Breast epithelium (tissue), 4 donors: ENCODE results near the gene DPP3. TPM values are rescaled to one million over a fixed set of nuclear protein-coding genes. Genes with fewer than 3 reads are reported as not detected.
"Not testable (repeated sequence)": the region's sequence is repeated elsewhere in the genome, so short reads cannot be mapped to it uniquely, and the experiment has no call there.

Experiments
- DNase-seq, 2 donors: peaks; one replicate each; pipeline ENCODE4 v3.0.0-alpha.2; 2019; ENCODE audit warnings: low spot score in 2 of 2
- H3K27ac ChIP-seq, 2 donors: fragments of 200-600 bp; sonication (generic) in 1 of 2; one replicate each; pipeline ENCODE4 v1.5.1; 2016 to 2019; ENCODE audit warnings: mild to moderate bottlenecking in 1 of 2
- H3K27me3 ChIP-seq, 2 donors: fragments of 200-600 bp; sonication (generic) in 1 of 2; one replicate each; pipeline versions ENCODE4 v1.5.1 to v1.6.0; 2017 to 2019; ENCODE audit warnings: control low read depth in 1 of 2, mild to moderate bottlenecking in 1 of 2
- H3K36me3 ChIP-seq: fragments of 200-600 bp; one replicate; pipeline ENCODE4 v1.5.1; 2019
- H3K4me1 ChIP-seq, 2 donors: fragments of 200-600 bp; sonication (generic); one replicate each; pipeline ENCODE4 v1.5.1; 2016 to 2019; ENCODE audit warnings: control low read depth in 1 of 2
- H3K4me3 ChIP-seq, 3 donors: fragments of 200-600 bp; sonication (generic); 1 replicate in 2 of 3; 2 replicates in 1 of 3; pipeline ENCODE4 v1.5.1; 2016 to 2019; ENCODE audit warnings: mild to moderate bottlenecking in 3 of 3, moderate library complexity in 2 of 3
- H3K9me3 ChIP-seq, 2 donors: fragments of 200-600 bp; sonication (generic) in 1 of 2; one replicate each; pipeline ENCODE4 v1.5.1; 2016 to 2019; ENCODE audit warnings: control low read depth in 1 of 2
- POLR2A ChIP-seq: fragments of 450-650 bp; IDR thresholded peaks from one replicate; pipeline ENCODE4 v1.6.1; 2016; ENCODE audit warnings: antibody characterized with exemption, mild to moderate bottlenecking, moderate library complexity
- POLR2AphosphoS5 ChIP-seq, 3 donors: sonication (generic); formaldehyde crosslinking; IDR thresholded peaks; one replicate each; pipeline ENCODE4 v1.6.1; 2017; ENCODE audit warnings: antibody characterized with exemption in 3 of 3
- intact Hi-C: fragments of 100-400 bp; cut with DNase I; formaldehyde crosslinking; loops from one replicate; pipeline ENCODE4 v1.15.1; 2023; ENCODE audit warnings: low total_unique reads
- total RNA-seq, 3 donors: library from RNA; depleted of rRNA; stranded (reverse); fragments of >200 nt; gene quantifications; one replicate each; pipeline ENCODE4 v1.1.0, GENCODE V29; 2016
- TF ChIP-seq, protein P1 (sequence below), 3 donors: fragments of 450-650 bp; IDR thresholded peaks; one replicate each; pipeline ENCODE4 v1.5.1; 2016 to 2017; ENCODE audit warnings: antibody characterized with exemption in 3 of 3, mild to moderate bottlenecking in 3 of 3, moderate library complexity in 3 of 3

DPP3 gene, protein sequence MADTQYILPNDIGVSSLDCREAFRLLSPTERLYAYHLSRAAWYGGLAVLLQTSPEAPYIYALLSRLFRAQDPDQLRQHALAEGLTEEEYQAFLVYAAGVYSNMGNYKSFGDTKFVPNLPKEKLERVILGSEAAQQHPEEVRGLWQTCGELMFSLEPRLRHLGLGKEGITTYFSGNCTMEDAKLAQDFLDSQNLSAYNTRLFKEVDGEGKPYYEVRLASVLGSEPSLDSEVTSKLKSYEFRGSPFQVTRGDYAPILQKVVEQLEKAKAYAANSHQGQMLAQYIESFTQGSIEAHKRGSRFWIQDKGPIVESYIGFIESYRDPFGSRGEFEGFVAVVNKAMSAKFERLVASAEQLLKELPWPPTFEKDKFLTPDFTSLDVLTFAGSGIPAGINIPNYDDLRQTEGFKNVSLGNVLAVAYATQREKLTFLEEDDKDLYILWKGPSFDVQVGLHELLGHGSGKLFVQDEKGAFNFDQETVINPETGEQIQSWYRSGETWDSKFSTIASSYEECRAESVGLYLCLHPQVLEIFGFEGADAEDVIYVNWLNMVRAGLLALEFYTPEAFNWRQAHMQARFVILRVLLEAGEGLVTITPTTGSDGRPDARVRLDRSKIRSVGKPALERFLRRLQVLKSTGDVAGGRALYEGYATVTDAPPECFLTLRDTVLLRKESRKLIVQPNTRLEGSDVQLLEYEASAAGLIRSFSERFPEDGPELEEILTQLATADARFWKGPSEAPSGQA
- total RNA-seq: 10 to 100 TPM; 16.5 to 24.3 (median 16.7) TPM

DNA sequence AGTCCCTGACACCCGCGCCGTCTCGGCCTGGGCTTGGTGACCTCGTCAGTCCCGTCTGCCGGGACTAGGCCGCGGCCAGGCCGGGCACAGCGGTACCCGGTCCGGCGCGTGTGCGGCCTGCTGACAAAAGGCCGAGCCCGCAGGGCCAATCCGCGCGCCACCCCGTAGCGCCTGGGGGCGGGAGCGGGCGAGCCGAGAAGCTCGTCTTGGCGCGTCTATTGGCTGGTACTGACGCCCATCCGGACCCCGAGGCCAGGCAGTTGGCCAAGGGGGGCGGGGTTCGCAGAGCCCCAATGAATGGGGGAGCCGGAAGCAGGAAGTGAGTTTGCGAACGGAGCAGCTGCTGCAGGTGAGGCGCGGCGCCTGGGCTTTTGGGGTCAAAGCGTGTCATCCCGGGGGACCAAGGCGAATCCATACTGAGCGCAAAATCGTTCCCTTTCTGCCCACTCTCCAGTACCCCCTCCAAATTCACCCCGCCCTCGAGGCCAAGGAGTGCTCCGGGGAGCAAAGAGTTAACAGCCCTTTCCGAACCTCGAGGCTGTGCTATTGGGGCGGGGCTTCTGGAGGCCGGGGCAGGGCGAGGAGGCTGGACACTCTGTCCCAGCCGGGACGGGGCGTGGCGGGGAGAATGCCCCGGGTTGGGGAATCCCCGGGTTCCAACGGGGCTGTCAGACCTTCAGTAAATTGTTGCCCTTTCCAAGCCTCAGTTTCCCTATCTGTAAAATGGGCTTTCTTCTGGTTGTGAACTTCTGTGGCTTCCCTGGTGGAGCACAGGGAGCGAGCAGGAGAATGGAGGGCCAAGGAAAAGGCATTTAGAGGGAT, at the start of gene DPP3:
Gene DPP3, plus strand, starts transcription at position 318 of the 822 bp plus-strand sequence. CDS start 1,767 bp downstream, outside the sequence.
- Histone ChIP-seq H3K4me3 (peak within 1 kb of the TSS; percentile 64 to 87 (median 72)), H3K9me3 (no peaks in the 10 kb centered on the region), H3K27ac (peak within 1 kb of the TSS; percentile 90 to 95), H3K27me3 (no peaks in the 10 kb centered on the region), H3K36me3 (no peaks in the 10 kb centered on the region), H3K4me1 (no peaks in the 10 kb centered on the region)
- TF ChIP-seq, protein P1, sequence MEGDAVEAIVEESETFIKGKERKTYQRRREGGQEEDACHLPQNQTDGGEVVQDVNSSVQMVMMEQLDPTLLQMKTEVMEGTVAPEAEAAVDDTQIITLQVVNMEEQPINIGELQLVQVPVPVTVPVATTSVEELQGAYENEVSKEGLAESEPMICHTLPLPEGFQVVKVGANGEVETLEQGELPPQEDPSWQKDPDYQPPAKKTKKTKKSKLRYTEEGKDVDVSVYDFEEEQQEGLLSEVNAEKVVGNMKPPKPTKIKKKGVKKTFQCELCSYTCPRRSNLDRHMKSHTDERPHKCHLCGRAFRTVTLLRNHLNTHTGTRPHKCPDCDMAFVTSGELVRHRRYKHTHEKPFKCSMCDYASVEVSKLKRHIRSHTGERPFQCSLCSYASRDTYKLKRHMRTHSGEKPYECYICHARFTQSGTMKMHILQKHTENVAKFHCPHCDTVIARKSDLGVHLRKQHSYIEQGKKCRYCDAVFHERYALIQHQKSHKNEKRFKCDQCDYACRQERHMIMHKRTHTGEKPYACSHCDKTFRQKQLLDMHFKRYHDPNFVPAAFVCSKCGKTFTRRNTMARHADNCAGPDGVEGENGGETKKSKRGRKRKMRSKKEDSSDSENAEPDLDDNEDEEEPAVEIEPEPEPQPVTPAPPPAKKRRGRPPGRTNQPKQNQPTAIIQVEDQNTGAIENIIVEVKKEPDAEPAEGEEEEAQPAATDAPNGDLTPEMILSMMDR (IDR thresholded peaks at IDR 0.05): no peak
- peak; percentile 79 for TF ChIP-seq POLR2A
- TF ChIP-seq POLR2AphosphoS5 (IDR thresholded peaks at IDR 0.05): peak; percentile 80 to 89 (median 87)
- DNase-seq: peak; percentile 96 to 98
- intact Hi-C loops: no loop called here

DNA sequence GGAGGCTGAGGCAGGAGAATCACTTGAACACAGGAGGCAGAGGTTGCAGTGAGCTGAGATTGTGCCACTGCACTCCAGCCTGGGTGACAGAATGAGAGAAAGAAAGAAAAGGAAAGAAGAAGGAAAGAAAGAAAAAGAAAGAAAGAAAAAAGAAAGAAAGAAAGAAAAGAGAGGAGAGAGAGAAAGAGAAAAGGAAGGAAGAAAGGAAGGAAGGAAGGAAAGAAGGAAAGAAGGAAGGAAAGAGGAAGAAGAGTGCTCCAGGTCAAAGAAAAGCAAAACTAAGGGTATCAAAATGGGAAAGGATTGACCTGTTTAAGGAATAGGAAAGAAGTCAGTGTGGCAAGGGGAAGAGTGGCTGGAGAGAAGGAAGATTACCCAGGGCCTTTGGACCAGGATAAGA, 48.9 kb upstream of the DPP3 start:
- H3K4me3 ChIP-seq, H3K36me3 ChIP-seq, H3K27me3 ChIP-seq, intact Hi-C loops, DNase-seq, H3K4me1 ChIP-seq, H3K27ac ChIP-seq, H3K9me3 ChIP-seq: not testable (repeated sequence)

DNA sequence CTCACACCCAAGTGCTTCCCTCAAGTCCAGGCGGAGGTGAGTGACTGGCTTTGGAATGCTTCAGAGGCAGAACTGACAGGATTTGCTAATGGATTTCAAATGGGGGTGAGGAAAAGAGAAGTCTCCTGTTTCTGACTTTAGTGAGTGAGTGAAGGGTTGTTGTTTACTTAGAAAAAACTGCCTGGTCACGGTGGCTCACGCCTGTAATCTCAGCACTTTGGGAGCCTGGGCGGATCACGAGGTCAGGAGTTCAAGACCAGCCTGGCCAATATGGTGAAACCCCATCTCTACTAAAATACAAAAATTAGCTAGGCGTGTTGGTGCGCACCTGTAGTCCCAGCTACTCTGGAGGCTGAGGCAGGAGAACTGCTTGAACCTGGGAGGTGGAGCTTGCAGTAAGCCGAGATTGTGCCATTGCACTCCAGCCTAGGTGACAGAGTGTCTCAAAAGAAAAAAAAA, 48.3 kb upstream of the DPP3 start:
- H3K9me3 ChIP-seq, H3K27ac ChIP-seq, intact Hi-C loops, DNase-seq, H3K27me3 ChIP-seq, H3K4me3 ChIP-seq, H3K36me3 ChIP-seq, H3K4me1 ChIP-seq: not testable (repeated sequence)

DNA sequence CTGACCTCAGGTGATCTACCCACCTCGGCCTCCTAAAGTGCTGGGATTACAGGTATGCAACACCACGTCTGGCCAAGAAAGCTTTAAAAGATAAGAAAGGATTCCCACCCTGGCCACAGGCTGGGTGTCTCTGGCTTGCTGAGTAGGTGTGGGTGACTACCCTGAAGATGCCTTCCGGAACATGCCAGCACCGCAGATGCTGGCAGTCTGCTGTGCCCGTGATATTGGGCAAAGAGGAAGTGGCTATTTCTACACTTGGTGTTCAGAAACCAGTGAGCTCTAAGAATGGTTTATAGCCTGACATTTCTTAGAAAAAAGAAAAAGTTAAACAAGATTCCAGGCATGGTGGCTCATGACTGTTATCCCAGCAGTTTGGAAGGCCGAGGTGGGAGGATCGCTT, 47.6 kb upstream of the DPP3 start:
- intact Hi-C loops: no loop called here
- TF ChIP-seq, protein P1 (IDR thresholded peaks at IDR 0.05): no peak
- Histone ChIP-seq H3K36me3 (no peaks in the 10 kb centered on the region), H3K4me1 (no peaks in the 10 kb centered on the region), H3K9me3 (no peaks in the 10 kb centered on the region), H3K4me3 (no peak overlapping the region), H3K27ac (no peak overlapping the region), H3K27me3 (no peaks in the 10 kb centered on the region)
- DNase-seq: no peak

DNA sequence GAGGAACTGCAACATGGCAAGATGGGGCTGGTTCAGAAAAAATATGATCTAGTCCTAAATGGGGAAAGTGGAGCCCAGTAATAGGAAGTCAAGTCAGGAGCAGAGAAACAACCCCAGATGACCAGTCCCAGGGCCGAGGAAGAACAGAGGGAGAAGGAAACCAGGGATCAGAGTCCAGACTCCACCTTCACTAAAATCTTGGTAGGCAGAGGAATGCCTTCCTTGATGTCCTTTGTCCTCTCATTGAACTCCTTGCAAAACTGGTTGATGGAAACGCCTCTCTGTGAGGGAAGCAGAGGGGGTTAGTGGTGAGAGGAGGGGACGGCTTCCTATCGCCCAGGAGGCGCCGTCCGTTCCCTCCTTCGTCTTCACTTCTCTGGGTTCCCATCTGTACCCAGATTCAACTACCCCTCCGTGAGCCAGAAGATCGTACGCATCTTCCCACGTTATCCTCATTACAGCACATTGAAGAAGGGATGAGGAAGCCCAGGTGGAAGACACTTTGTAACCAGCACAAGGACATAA, 42.2 kb upstream of the DPP3 start:
- Histone ChIP-seq H3K4me1 (peaks cover 0 to 6% of the 10 kb centered on the region in 2 donors), H3K9me3 (peaks cover under 1% of the 10 kb centered on the region in 2 donors), H3K4me3 (peak overlapping the region; percentile 71 to 85 (median 73)), H3K27me3 (no peaks in the 10 kb centered on the region), H3K36me3 (no peaks in the 10 kb centered on the region), H3K27ac (peak overlapping the region; percentile 86 to 90)
- DNase-seq: no peak
- TF ChIP-seq POLR2A (no peak), POLR2AphosphoS5 (IDR thresholded peaks at IDR 0.05) (no peak)
- TF ChIP-seq, protein P1 (IDR thresholded peaks at IDR 0.05): no peak
- intact Hi-C loops: no loop called here
